Common myeloid progenitor, CD34-positive (primary cell): ENCODE data around the gene ZSCAN12.
"Not testable (repeated sequence)": the region's sequence is repeated elsewhere in the genome, so short reads cannot be mapped to it uniquely, and the experiment has no call there.

ENCODE experiments used
- CTCF ChIA-PET: fragments of 350-600 bp; sonication (Branson Sonifier 250); formaldehyde crosslinking; loops from one replicate; lab custom pipeline; 2021; ENCODE audit warnings: antibody characterized with exemption; lab: Charles Lee
- POLR2A ChIA-PET: fragments of 350-600 bp; sonication (Branson Sonifier 250); formaldehyde crosslinking; loops from one replicate; lab custom pipeline; 2021; ENCODE audit warnings: antibody characterized with exemption; lab: Charles Lee
- DNase-seq, 3 donors: peaks; one replicate each; pipeline versions ENCODE4 v3.0.0 to v3.0.0-alpha.2; 2013
- H3K27ac ChIP-seq, 2 experiments: 1 replicate in 1 of 2; 2 replicates in 1 of 2; pipeline ENCODE4 v1.7.0; 2013; ENCODE audit warnings: inconsistent platforms in 2 of 2, low read length in 2 of 2, mild to moderate bottlenecking in 2 of 2, low read depth in 1 of 2, moderate library complexity in 1 of 2; ENCODE audit not compliant: severe bottlenecking in 2 of 2, insufficient read depth in 1 of 2, poor library complexity in 1 of 2
- H3K27me3 ChIP-seq, 5 experiments: replicated peaks in 2 of 5; 1 replicate in 3 of 5; 2 replicates in 2 of 5; pipeline versions ENCODE4 v1.6.1 to v1.7.0; 2013; ENCODE audit warnings: low read length in 4 of 5, mild to moderate bottlenecking in 2 of 5, moderate library complexity in 2 of 5, inconsistent platforms in 1 of 5; ENCODE audit not compliant: insufficient read depth in 5 of 5, control insufficient read depth in 4 of 5
- H3K36me3 ChIP-seq, 4 experiments: 1 replicate in 2 of 4; 2 replicates in 2 of 4; pipeline versions ENCODE4 v1.6.1 to v1.7.0; 2013; ENCODE audit warnings: low read length in 3 of 4, control low read depth in 1 of 4, mild to moderate bottlenecking in 1 of 4; ENCODE audit not compliant: control insufficient read depth in 4 of 4, insufficient read depth in 4 of 4
- H3K4me1 ChIP-seq, 4 experiments: 1 replicate in 3 of 4; 2 replicates in 1 of 4; pipeline versions ENCODE4 v1.6.1 to v1.7.1; 2013; ENCODE audit warnings: low read length in 3 of 4, mild to moderate bottlenecking in 3 of 4, control low read depth in 1 of 4, inconsistent platforms in 1 of 4, moderate library complexity in 1 of 4; ENCODE audit not compliant: control insufficient read depth in 4 of 4, insufficient read depth in 4 of 4; ENCODE audit errors: control extremely low read depth in 1 of 4
- H3K4me3 ChIP-seq, 7 experiments: 1 replicate in 4 of 7; 2 replicates in 3 of 7; pipeline versions ENCODE4 v1.5.1 to v1.7.0; 2013; ENCODE audit warnings: mild to moderate bottlenecking in 7 of 7, low read length in 6 of 7, moderate library complexity in 6 of 7, inconsistent platforms in 2 of 7, low read depth in 2 of 7, control low read depth in 1 of 7; ENCODE audit not compliant: insufficient read depth in 4 of 7, control insufficient read depth in 1 of 7; ENCODE audit errors: extremely low read depth in 1 of 7
- H3K9me3 ChIP-seq, 5 experiments: 1 replicate in 4 of 5; 2 replicates in 1 of 5; pipeline versions ENCODE4 v1.6.1 to v1.7.1; 2013; ENCODE audit warnings: low read length in 4 of 5, mild to moderate bottlenecking in 2 of 5, inconsistent platforms in 1 of 5, low read depth in 1 of 5, moderate library complexity in 1 of 5; ENCODE audit not compliant: control insufficient read depth in 4 of 5, insufficient read depth in 2 of 5; ENCODE audit errors: control extremely low read depth in 1 of 5
- WGBS: methylation state at CpG from one replicate; pipeline ENCODE4 v1.1.5; 2013; ENCODE audit not compliant: insufficient coverage; 5-methylcytosine and 5-hydroxymethylcytosine counted together

The ZSCAN12 gene

DNA sequence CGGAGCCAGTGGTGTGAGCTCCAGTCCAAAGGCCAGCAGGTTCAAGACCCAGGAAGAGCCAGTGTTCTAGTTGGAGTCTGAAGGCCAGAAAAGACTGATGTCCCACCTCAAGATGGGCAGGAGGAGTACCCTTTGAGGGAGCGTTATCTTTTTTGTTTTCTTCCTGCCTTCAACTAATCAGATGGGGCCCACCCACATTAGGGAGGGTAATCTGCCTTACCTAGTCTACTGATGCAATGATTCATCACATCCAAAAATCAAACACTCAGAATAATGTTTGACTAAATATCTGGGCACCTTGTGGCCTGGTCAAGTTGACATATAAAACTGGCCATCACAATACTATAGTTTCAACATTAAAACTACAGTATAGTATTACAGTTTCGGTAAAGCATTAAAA, 30.1 kb downstream of the ZSCAN12 start:
- Histone ChIP-seq H3K36me3 (peaks cover 6 to 33% (median 26%) of the 10 kb centered on the region in 4 experiments), H3K27me3 (no peaks in the 10 kb centered on the region), H3K4me3 (no peak overlapping the region), H3K4me1 (no peaks in the 10 kb centered on the region), H3K27ac (no peak overlapping the region), H3K9me3 (no peaks in the 10 kb centered on the region)
- 100% methylated on average over 2 of the region's 3 CpGs for WGBS
- CTCF ChIA-PET, result no interaction called here
- no peak for DNase-seq
- POLR2A ChIA-PET, result no interaction called here

DNA sequence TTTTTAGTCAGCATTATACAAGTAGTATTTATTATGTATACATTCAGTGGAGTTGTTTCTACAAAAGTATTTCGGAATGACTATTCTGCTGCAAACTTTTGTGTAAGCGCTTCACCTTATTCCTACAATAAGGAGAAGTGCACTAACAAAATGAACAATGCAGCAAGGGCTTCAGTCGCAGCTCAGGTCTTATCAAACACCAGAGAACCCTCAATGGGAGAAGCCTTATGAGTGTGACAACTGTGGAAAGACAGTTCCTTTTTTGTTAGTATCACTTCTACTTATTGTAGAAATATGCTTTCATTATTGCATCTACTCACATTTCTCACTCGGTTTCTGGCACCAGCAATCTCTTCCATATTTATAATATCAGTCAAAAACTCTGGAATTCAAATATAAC, 31.0 kb downstream of the ZSCAN12 start:
- H3K4me3 ChIP-seq, result no peak overlapping the region
- H3K4me1 ChIP-seq, result no peaks in the 10 kb centered on the region
- H3K27ac ChIP-seq, result no peak overlapping the region
- ChIA-PET CTCF (no interaction called here), POLR2A (no interaction called here)
- H3K27me3 ChIP-seq, result no peaks in the 10 kb centered on the region
- WGBS, result no CpG with 5 or more reads among the region's 4 CpGs
- no peaks in the 10 kb centered on the region for H3K9me3 ChIP-seq
- DNase-seq, result no peak
- peaks cover 9 to 39% (median 36%) of the 10 kb centered on the region in 4 experiments for H3K36me3 ChIP-seq

GRCh38 chr6:28365590-28365989, 34.0 kb downstream of the ZSCAN12 start:
- H3K27ac ChIP-seq, H3K9me3 ChIP-seq, DNase-seq, H3K4me1 ChIP-seq, H3K4me3 ChIP-seq, POLR2A ChIA-PET, H3K27me3 ChIP-seq: not testable (repeated sequence)
- 95% methylated on average over 2 of the region's 4 CpGs for WGBS
- H3K36me3 ChIP-seq, result peaks cover 9 to 60% (median 51%) of the 10 kb centered on the region in 4 experiments
- CTCF ChIA-PET, result interaction anchor here (1.1 to 2.1 kb wide), 2 partner anchors 10 to 17 kb away, joined by 3 to 6 read pairs; no protein-coding TSS in a partner anchor

DNA sequence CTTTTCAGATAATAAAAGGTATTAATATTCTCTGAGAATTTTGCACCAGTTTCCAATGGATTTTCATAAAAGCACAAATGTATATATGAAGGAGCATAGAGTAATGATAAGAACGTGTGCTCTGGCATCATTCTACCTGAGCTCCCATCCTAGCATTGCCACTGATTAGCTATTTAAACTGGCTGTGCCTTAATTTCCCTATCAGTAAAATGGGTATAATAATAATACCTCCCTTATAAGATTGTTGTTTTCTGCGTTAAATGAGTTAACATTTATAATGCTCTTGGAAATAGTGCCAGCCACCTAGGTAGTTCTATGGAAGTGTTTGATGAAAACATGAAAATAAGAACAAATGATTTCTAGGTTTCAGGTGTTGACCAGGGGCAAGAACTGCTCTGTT, 38.6 kb downstream of the ZSCAN12 start:
- CTCF ChIA-PET, result interaction anchor here (1.2 kb wide), 1 partner anchor 21 kb away, joined by 3 read pairs; no protein-coding TSS in a partner anchor
- no CpG with 5 or more reads among the region's 2 CpGs for WGBS
- Histone ChIP-seq H3K4me1 (peaks cover 0 to 16% (median 14%) of the 10 kb centered on the region in 4 experiments), H3K9me3 (no peaks in the 10 kb centered on the region), H3K27me3 (no peaks in the 10 kb centered on the region), H3K27ac (no peak overlapping the region), H3K4me3 (no peak overlapping the region), H3K36me3 (peaks cover 5 to 55% (median 36%) of the 10 kb centered on the region in 4 experiments)
- DNase-seq, result no peak
- POLR2A ChIA-PET, result no interaction called here

DNA sequence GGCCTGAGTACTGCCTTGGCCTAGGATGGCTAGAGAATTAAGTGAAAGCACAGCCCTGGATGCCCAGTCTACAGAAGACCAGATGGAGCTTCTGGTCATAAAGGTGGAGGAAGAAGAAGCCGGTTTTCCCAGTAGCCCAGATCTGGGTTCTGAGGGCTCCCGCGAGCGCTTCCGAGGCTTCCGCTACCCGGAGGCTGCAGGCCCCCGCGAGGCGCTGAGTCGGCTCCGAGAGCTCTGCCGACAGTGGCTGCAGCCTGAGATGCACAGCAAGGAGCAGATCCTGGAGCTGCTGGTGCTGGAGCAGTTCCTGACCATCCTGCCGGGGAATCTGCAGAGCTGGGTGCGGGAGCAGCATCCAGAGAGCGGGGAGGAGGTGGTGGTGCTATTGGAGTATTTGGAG, 40.0 kb downstream of the ZSCAN12 start:
- WGBS, result 99% methylated on average over 12 of the region's 16 CpGs
- POLR2A ChIA-PET, H3K27ac ChIP-seq, H3K9me3 ChIP-seq, H3K27me3 ChIP-seq, H3K4me3 ChIP-seq, DNase-seq: not testable (repeated sequence)
- CTCF ChIA-PET, result interaction anchor here (1.9 kb wide), 1 partner anchor 12 kb away, joined by 8 read pairs; no protein-coding TSS in a partner anchor
- Histone ChIP-seq H3K36me3 (peaks cover 3 to 42% (median 25%) of the 10 kb centered on the region in 4 experiments), H3K4me1 (peaks cover 3 to 28% (median 25%) of the 10 kb centered on the region in 4 experiments)

- Histone ChIP-seq H3K36me3 (peaks cover 0 to 22% (median 16%) of the 10 kb centered on the region in 4 experiments), H3K27ac (peak overlapping the region; percentile 61 to 86), H3K4me3 (peak overlapping the region in 3 of 7 experiments; percentile 20 to 88 (median 32)), H3K27me3 (no peaks in the 10 kb centered on the region), H3K9me3 (no peaks in the 10 kb centered on the region), H3K4me1 (peaks cover 3 to 34% (median 25%) of the 10 kb centered on the region in 4 experiments)
- ChIA-PET CTCF (interaction anchor here (0.7 to 5.5 kb wide), 13 partner anchors 21 to 232 kb away, joined by 3 to 42 read pairs (median 9); partner anchors contain the start of genes PGBD1, ZKSCAN4, ZSCAN16 and ZSCAN26), POLR2A (no interaction called here)
- DNase-seq, result peak; percentile 56 to 89 (median 87)
- WGBS, result 20% methylated on average over 1 of the region's 6 CpGs
Measured at GRCh38 chr6:28357036-28357435, 42.5 kb downstream of the ZSCAN12 start.

- Histone ChIP-seq H3K4me1 (peaks cover 3 to 34% (median 25%) of the 10 kb centered on the region in 4 experiments), H3K36me3 (peaks cover 0 to 19% (median 13%) of the 10 kb centered on the region in 4 experiments), H3K9me3 (no peaks in the 10 kb centered on the region), H3K27me3 (no peaks in the 10 kb centered on the region), H3K27ac (peak overlapping the region; percentile 61 to 86), H3K4me3 (peak overlapping the region in 3 of 7 experiments; percentile 20 to 93 (median 88))
- 78% methylated on average over 3 of the region's 7 CpGs for WGBS
- DNase-seq, result no peak
- ChIA-PET POLR2A (interaction anchor here (1.2 to 1.8 kb wide), 3 partner anchors 21 to 138 kb away, joined by 4 to 20 read pairs (median 5); partner anchors contain the start of gene ZSCAN31), CTCF (interaction anchor here (0.7 to 5.5 kb wide), 32 partner anchors 8 to 508 kb away, joined by 3 to 42 read pairs (median 4); partner anchors contain the start of genes PGBD1, ZKSCAN4, ZSCAN16 and ZSCAN26)
Measured at GRCh38 chr6:28356666-28357020, 42.9 kb downstream of the ZSCAN12 start.
